NT2/D1 (cell line): Measurements from ENCODE around the gene VMP1.
"Not testable (repeated sequence)": the region's sequence is repeated elsewhere in the genome, so short reads cannot be mapped to it uniquely, and the experiment has no call there.

Experiments
- DNase-seq: peaks from one replicate; pipeline ENCODE4 v3.0.0-alpha.2; 2011; ENCODE audit warnings: low read depth, low spot score
- H3K27me3 ChIP-seq: 2 replicates; pipeline ENCODE4 v1.6.0; 2011; ENCODE audit warnings: mild to moderate bottlenecking; ENCODE audit not compliant: insufficient read length, insufficient read depth
- H3K36me3 ChIP-seq: 2 replicates; pipeline ENCODE4 v1.6.1; 2011; ENCODE audit warnings: mild to moderate bottlenecking, low read length, mixed read lengths; ENCODE audit not compliant: insufficient read depth, insufficient read length
- H3K4me1 ChIP-seq: 2 replicates; pipeline ENCODE4 v1.5.1; 2011; ENCODE audit not compliant: insufficient read depth, insufficient read length
- H3K4me3 ChIP-seq: 2 replicates; pipeline ENCODE4 v1.5.1; 2011; ENCODE audit warnings: low read depth; ENCODE audit not compliant: insufficient read length
- H3K9ac ChIP-seq: 2 replicates; pipeline ENCODE4 v1.6.0; 2011; ENCODE audit warnings: low read depth; ENCODE audit not compliant: insufficient read length
- H3K9me3 ChIP-seq: 2 replicates; pipeline ENCODE4 v1.5.1; 2011; ENCODE audit warnings: mild to moderate bottlenecking, low read length; ENCODE audit not compliant: insufficient read depth
- SUZ12 ChIP-seq: IDR thresholded peaks from 2 replicates; pipeline ENCODE4 v1.6.1; 2011; ENCODE audit not compliant: insufficient read length, insufficient read depth; ENCODE audit errors: extremely low read depth
- YY1 ChIP-seq: IDR thresholded peaks from 2 replicates; pipeline ENCODE4 v1.6.1; 2011; ENCODE audit not compliant: insufficient read length, insufficient read depth
- ZNF274 ChIP-seq: IDR thresholded peaks from 2 replicates; pipeline ENCODE4 v1.6.1; 2011; ENCODE audit warnings: mild to moderate bottlenecking, low read depth, low read length

Gene VMP1

GRCh38 chr17:59814685-59815084, 107.2 kb downstream of the VMP1 start:
- Histone ChIP-seq H3K9me3 (no peaks in the 10 kb centered on the region), H3K36me3 (peaks cover 21% of the 10 kb centered on the region), H3K27me3 (no peaks in the 10 kb centered on the region), H3K4me1 (no peaks in the 10 kb centered on the region), H3K9ac (no peak overlapping the region), H3K4me3 (no peak overlapping the region)
- TF ChIP-seq ZNF274: no peak
- TF ChIP-seq SUZ12: no peak
- TF ChIP-seq YY1: no peak
- no peak for DNase-seq

GRCh38 chr17:59815965-59816364, 108.5 kb downstream of the VMP1 start:
- Histone ChIP-seq H3K27me3 (no peaks in the 10 kb centered on the region), H3K4me3 (no peak overlapping the region), H3K9ac (no peak overlapping the region), H3K36me3 (peaks cover 20% of the 10 kb centered on the region), H3K9me3 (no peaks in the 10 kb centered on the region), H3K4me1 (no peaks in the 10 kb centered on the region)
- no peak for DNase-seq
- no peak for TF ChIP-seq ZNF274
- TF ChIP-seq SUZ12: no peak
- no peak for TF ChIP-seq YY1

GRCh38 chr17:59825533-59826322, 118.3 kb downstream of the VMP1 start:
- no peak for TF ChIP-seq YY1
- no peak for TF ChIP-seq ZNF274
- no peak for TF ChIP-seq SUZ12
- no peak for DNase-seq
- Histone ChIP-seq H3K4me1 (no peaks in the 10 kb centered on the region), H3K9me3 (no peaks in the 10 kb centered on the region), H3K27me3 (no peaks in the 10 kb centered on the region), H3K9ac (no peak overlapping the region), H3K36me3 (peaks cover 2% of the 10 kb centered on the region), H3K4me3 (no peak overlapping the region)

- Histone ChIP-seq H3K4me1 (peaks cover 2% of the 10 kb centered on the region), H3K9ac (no peak overlapping the region), H3K36me3 (peaks cover 2% of the 10 kb centered on the region), H3K27me3 (no peaks in the 10 kb centered on the region), H3K4me3 (no peak overlapping the region), H3K9me3 (no peaks in the 10 kb centered on the region)
- TF ChIP-seq SUZ12 (no peak), YY1 (no peak)
- no peak for DNase-seq
Observed at GRCh38 chr17:59826706-59827453, 119.4 kb downstream of the VMP1 start.

- no peak overlapping the region for H3K9ac ChIP-seq
- peaks cover 2% of the 10 kb centered on the region for H3K36me3 ChIP-seq
- H3K4me3 ChIP-seq: no peak overlapping the region
- peaks cover 2% of the 10 kb centered on the region for H3K4me1 ChIP-seq
- DNase-seq: no peak
- TF ChIP-seq SUZ12: no peak
- no peaks in the 10 kb centered on the region for H3K27me3 ChIP-seq
- H3K9me3 ChIP-seq: no peaks in the 10 kb centered on the region
Observed at GRCh38 chr17:59827721-59828477, 120.4 kb downstream of the VMP1 start.

- no peaks in the 10 kb centered on the region for H3K27me3 ChIP-seq
- TF ChIP-seq SUZ12: no peak
- TF ChIP-seq YY1: no peak
- no peak for TF ChIP-seq ZNF274
- H3K9ac ChIP-seq: no peak overlapping the region
- H3K4me3 ChIP-seq: no peak overlapping the region
- DNase-seq: no peak
- H3K36me3 ChIP-seq: peaks cover 2% of the 10 kb centered on the region
- peaks cover 2% of the 10 kb centered on the region for H3K4me1 ChIP-seq
- H3K9me3 ChIP-seq: no peaks in the 10 kb centered on the region
Observed at GRCh38 chr17:59828478-59828760, 121.0 kb downstream of the VMP1 start.

GRCh38 chr17:59828819-59829216, 121.4 kb downstream of the VMP1 start:
- H3K4me1 ChIP-seq, H3K36me3 ChIP-seq, H3K9ac ChIP-seq, H3K9me3 ChIP-seq, DNase-seq, H3K4me3 ChIP-seq, H3K27me3 ChIP-seq: not testable (repeated sequence)
